ENCODE measurements around the gene SEC22A.

- TF ChIP-seq POLR2A (IDR thresholded peaks at IDR 0.05): no peak
- TF ChIP-seq, protein P1, sequence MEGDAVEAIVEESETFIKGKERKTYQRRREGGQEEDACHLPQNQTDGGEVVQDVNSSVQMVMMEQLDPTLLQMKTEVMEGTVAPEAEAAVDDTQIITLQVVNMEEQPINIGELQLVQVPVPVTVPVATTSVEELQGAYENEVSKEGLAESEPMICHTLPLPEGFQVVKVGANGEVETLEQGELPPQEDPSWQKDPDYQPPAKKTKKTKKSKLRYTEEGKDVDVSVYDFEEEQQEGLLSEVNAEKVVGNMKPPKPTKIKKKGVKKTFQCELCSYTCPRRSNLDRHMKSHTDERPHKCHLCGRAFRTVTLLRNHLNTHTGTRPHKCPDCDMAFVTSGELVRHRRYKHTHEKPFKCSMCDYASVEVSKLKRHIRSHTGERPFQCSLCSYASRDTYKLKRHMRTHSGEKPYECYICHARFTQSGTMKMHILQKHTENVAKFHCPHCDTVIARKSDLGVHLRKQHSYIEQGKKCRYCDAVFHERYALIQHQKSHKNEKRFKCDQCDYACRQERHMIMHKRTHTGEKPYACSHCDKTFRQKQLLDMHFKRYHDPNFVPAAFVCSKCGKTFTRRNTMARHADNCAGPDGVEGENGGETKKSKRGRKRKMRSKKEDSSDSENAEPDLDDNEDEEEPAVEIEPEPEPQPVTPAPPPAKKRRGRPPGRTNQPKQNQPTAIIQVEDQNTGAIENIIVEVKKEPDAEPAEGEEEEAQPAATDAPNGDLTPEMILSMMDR (IDR thresholded peaks at IDR 0.05): no peak
Measured at GRCh38 chr3:123314359-123315270, 112.9 kb downstream of the SEC22A start.
